ENCODE results near the gene UGT2A3. TPM values are rescaled to one million over a fixed set of nuclear protein-coding genes. Genes with fewer than 3 reads are reported as not detected.

Gene UGT2A3
- total and polyA plus RNA-seq, 2 of the 4 experiments (the other 2 are of a cell fraction): not detected

GRCh38 chr4:68885545-68885944 is 66.1 kb downstream of the UGT2A3 start:
- H2BK20ac ChIP-seq (ENCODE audit: low read depth, low read length): no peak overlapping the region
- in situ Hi-C loops (cut with MboI; ENCODE audit: low sequenced_read_pairs): no loop called here
- H3K4me2 ChIP-seq (ENCODE audit: low read depth, low read length): no peak overlapping the region
- TF ChIP-seq FOS (IDR thresholded peaks at IDR 0.05; ENCODE audit: low read depth, low read length): no peak
- TF ChIP-seq CHD1 (IDR thresholded peaks at IDR 0.05; ENCODE audit: low read depth, low read length): no peak
- no peak for TF ChIP-seq RFX5 (IDR thresholded peaks at IDR 0.05; ENCODE audit: low read depth, low read length)
- TF ChIP-seq SMC3 (IDR thresholded peaks at IDR 0.05; ENCODE audit: low read depth, low read length): no peak
- TF ChIP-seq RCOR1 (IDR thresholded peaks at IDR 0.05; ENCODE audit: insufficient replicate concordance, low read length): no peak
- TF ChIP-seq MAFK (IDR thresholded peaks at IDR 0.05; ENCODE audit: low read depth, low read length): no peak
- TF ChIP-seq CTCF (conservative IDR thresholded peaks at IDR 0.05; ENCODE audit: low read depth, low read length): no peak
- TF ChIP-seq BHLHE40 (IDR thresholded peaks at IDR 0.05; ENCODE audit: low read depth, low read length): no peak
- no peak for TF ChIP-seq RAD21 (IDR thresholded peaks at IDR 0.05; ENCODE audit: low read length)
- H3K4me1 ChIP-seq (ENCODE audit: control insufficient read depth, insufficient read depth, low read length): no peaks in the 10 kb centered on the region
- H2AK5ac ChIP-seq (ENCODE audit: low read depth, low read length): no peak overlapping the region
- no peak overlapping the region for H2BK120ac ChIP-seq (ENCODE audit: low read depth, low read length)
- no peaks in the 10 kb centered on the region for H3K9me1 ChIP-seq (ENCODE audit: insufficient read depth, low read length)
- no peak overlapping the region for H3K56ac ChIP-seq (ENCODE audit: extremely low read depth, insufficient read depth, low read length)
- no peak overlapping the region for H2AFZ ChIP-seq (replicated peaks; ENCODE audit: low read length, poor library complexity)
- no peak overlapping the region for H3K23ac ChIP-seq (ENCODE audit: low read depth, low read length)
- dilution Hi-C loops (cut with HindIII; ENCODE audit: low sequenced_read_pairs, unreplicated experiment): no loop called here
- no peak overlapping the region for H3K4ac ChIP-seq (ENCODE audit: low read depth, low read length)
- no peak overlapping the region for H4K5ac ChIP-seq (ENCODE audit: low read depth, low read length)
- H4K91ac ChIP-seq (ENCODE audit: insufficient read depth, low read depth, low read length): no peak overlapping the region
- intact Hi-C loops (cut with micrococcal nuclease): no loop called here
- WGBS, 2 experiments (ENCODE audit: extremely low coverage in 2 of 2, insufficient read length in 1 of 2): 60% methylated on average over 1 of the region's 1 CpG; no CpG with 5 or more reads in 1 of the 2 experiments
- H3K79me1 ChIP-seq (ENCODE audit: low read depth in 1 of 2, low read length in 2 of 2): no peaks in the 10 kb centered on the region
- DNase-seq: no peak
- no peak overlapping the region for H3K4me3 ChIP-seq (ENCODE audit: insufficient read depth, low read depth, low read length)
- ATAC-seq (ENCODE audit: low read depth): no peak
- H2AK9ac ChIP-seq (replicated peaks; ENCODE audit: low read depth, low read length, poor library complexity): no peak overlapping the region
- H3K9ac ChIP-seq (ENCODE audit: low read depth, low read length): no peak overlapping the region
- no peaks in the 10 kb centered on the region for H3K9me3 ChIP-seq (ENCODE audit: control insufficient read depth, insufficient read depth, low read length)
- no peak overlapping the region for H2BK15ac ChIP-seq (ENCODE audit: low read depth, low read length)
- BruUV-seq (replicated peaks): no TSS peak
- ChIA-PET CTCF (no interaction called here), POLR2A (ENCODE audit: unreplicated experiment) (no interaction called here)
- no peaks in the 10 kb centered on the region for H3K27me3 ChIP-seq (ENCODE audit: control insufficient read depth, insufficient read depth, low read length)
- no peaks in the 10 kb centered on the region for H3K36me3 ChIP-seq (ENCODE audit: control insufficient read depth, insufficient read depth, low read length)
- H2BK5ac ChIP-seq (ENCODE audit: low read depth, low read length, poor library complexity, severe bottlenecking): no peak overlapping the region
- no peak overlapping the region for H4K8ac ChIP-seq (ENCODE audit: low read depth in 2 of 2, low read length in 2 of 2)
- H3K14ac ChIP-seq (replicated peaks; ENCODE audit: low read depth, low read length): no peak overlapping the region
- no peak overlapping the region for H3K18ac ChIP-seq (ENCODE audit: low read depth, low read length)
- H3K27ac ChIP-seq (ENCODE audit: insufficient read depth, low read length): no peak overlapping the region
- no peaks in the 10 kb centered on the region for H4K20me1 ChIP-seq (ENCODE audit: insufficient read depth, low read length)
